ENCODE measurements around the gene SUMF1. TPM values are rescaled to one million over a fixed set of nuclear protein-coding genes. Genes with fewer than 3 reads are reported as not detected.
A peak's percentile ranks its signal among the peaks of the same experiment; 100 is the strongest.

Gene SUMF1
- total and polyA plus RNA-seq, 2 of the 4 experiments (the other 2 are of a cell fraction), result 26.3 to 38.4 TPM

DNA sequence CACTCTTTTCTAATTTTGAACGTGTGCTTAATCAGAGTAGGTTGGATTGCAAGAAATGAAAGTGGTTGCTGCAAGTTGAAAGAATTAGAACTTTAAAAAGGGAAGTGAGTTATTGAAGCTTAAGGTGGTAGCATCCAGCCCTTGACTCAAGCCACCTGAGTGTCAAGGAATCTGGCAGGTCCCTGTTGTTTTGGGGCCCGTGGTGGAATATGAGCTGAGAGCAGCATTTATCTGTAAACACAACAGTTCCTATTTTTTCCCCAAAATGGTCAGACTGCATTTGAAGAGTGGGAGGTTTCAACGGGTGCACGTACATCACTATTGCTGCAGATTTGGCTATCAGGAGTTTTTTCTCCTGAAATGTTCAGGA, 27.8 kb upstream of the SUMF1 start:
- DNase-seq, result no peak
- no peak overlapping the region for H3K14ac ChIP-seq (replicated peaks; ENCODE audit: low read depth, low read length)
- ChIA-PET CTCF (no interaction called here), POLR2A (ENCODE audit: unreplicated experiment) (no interaction called here)
- no peaks in the 10 kb centered on the region for H3K36me3 ChIP-seq (ENCODE audit: control insufficient read depth, insufficient read depth, low read length)
- intact Hi-C loops (cut with micrococcal nuclease), result loop anchor here (1.0 to 5.0 kb wide), 2 partner anchors 144 to 188 kb away; no protein-coding TSS in a partner anchor
- H2BK120ac ChIP-seq (ENCODE audit: low read depth, low read length), result no peak overlapping the region
- H4K91ac ChIP-seq (ENCODE audit: insufficient read depth, low read depth, low read length), result no peak overlapping the region
- H3K4me1 ChIP-seq (ENCODE audit: control insufficient read depth, insufficient read depth, low read length), result no peaks in the 10 kb centered on the region; the same call in 1 of the 2 replicates
- H4K8ac ChIP-seq (ENCODE audit: low read depth in 2 of 2, low read length in 2 of 2), result no peak overlapping the region
- no peak overlapping the region for H2BK5ac ChIP-seq (ENCODE audit: low read depth, low read length, poor library complexity, severe bottlenecking)
- WGBS, 2 experiments (ENCODE audit: extremely low coverage in 2 of 2, insufficient read length in 1 of 2), result no CpG with 5 or more reads among the region's 4 CpGs
- TF ChIP-seq MAFK (IDR thresholded peaks at IDR 0.05; ENCODE audit: low read depth, low read length), result no peak
- TF ChIP-seq, protein P1, sequence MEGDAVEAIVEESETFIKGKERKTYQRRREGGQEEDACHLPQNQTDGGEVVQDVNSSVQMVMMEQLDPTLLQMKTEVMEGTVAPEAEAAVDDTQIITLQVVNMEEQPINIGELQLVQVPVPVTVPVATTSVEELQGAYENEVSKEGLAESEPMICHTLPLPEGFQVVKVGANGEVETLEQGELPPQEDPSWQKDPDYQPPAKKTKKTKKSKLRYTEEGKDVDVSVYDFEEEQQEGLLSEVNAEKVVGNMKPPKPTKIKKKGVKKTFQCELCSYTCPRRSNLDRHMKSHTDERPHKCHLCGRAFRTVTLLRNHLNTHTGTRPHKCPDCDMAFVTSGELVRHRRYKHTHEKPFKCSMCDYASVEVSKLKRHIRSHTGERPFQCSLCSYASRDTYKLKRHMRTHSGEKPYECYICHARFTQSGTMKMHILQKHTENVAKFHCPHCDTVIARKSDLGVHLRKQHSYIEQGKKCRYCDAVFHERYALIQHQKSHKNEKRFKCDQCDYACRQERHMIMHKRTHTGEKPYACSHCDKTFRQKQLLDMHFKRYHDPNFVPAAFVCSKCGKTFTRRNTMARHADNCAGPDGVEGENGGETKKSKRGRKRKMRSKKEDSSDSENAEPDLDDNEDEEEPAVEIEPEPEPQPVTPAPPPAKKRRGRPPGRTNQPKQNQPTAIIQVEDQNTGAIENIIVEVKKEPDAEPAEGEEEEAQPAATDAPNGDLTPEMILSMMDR (conservative IDR thresholded peaks at IDR 0.05; ENCODE audit: low read depth, low read length), result no peak
- no peak for TF ChIP-seq POLR2A (IDR thresholded peaks at IDR 0.05; ENCODE audit: low read depth, low read length)
- TF ChIP-seq CHD1 (IDR thresholded peaks at IDR 0.05; ENCODE audit: low read depth, low read length), result no peak
- TF ChIP-seq, protein P2, sequence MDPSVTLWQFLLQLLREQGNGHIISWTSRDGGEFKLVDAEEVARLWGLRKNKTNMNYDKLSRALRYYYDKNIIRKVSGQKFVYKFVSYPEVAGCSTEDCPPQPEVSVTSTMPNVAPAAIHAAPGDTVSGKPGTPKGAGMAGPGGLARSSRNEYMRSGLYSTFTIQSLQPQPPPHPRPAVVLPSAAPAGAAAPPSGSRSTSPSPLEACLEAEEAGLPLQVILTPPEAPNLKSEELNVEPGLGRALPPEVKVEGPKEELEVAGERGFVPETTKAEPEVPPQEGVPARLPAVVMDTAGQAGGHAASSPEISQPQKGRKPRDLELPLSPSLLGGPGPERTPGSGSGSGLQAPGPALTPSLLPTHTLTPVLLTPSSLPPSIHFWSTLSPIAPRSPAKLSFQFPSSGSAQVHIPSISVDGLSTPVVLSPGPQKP (IDR thresholded peaks at IDR 0.05; ENCODE audit: borderline replicate concordance, low read depth, low read length), result no peak
- TF ChIP-seq RAD21 (IDR thresholded peaks at IDR 0.05; ENCODE audit: low read length), result no peak
- no peak for TF ChIP-seq CEBPB (IDR thresholded peaks at IDR 0.05; ENCODE audit: low read depth, low read length)
- TF ChIP-seq MXI1 (IDR thresholded peaks at IDR 0.05; ENCODE audit: borderline replicate concordance, low read depth, low read length), result no peak
- no peak for TF ChIP-seq RCOR1 (IDR thresholded peaks at IDR 0.05; ENCODE audit: insufficient replicate concordance, low read length)
- TF ChIP-seq, protein P3, sequence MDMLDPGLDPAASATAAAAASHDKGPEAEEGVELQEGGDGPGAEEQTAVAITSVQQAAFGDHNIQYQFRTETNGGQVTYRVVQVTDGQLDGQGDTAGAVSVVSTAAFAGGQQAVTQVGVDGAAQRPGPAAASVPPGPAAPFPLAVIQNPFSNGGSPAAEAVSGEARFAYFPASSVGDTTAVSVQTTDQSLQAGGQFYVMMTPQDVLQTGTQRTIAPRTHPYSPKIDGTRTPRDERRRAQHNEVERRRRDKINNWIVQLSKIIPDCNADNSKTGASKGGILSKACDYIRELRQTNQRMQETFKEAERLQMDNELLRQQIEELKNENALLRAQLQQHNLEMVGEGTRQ (IDR thresholded peaks at IDR 0.05; ENCODE audit: low read depth, low read length), result no peak
- no peak overlapping the region for H3K9ac ChIP-seq (ENCODE audit: low read depth, low read length)
- H3K27me3 ChIP-seq (ENCODE audit: control insufficient read depth, insufficient read depth, low read length), result no peaks in the 10 kb centered on the region
- H3K4me2 ChIP-seq (ENCODE audit: low read depth, low read length), result peak overlapping the region; percentile 91
- no peak overlapping the region for H2BK15ac ChIP-seq (ENCODE audit: low read depth, low read length)
- H3K79me1 ChIP-seq (ENCODE audit: low read depth in 1 of 2, low read length in 2 of 2), result no peaks in the 10 kb centered on the region
- in situ Hi-C loops (cut with MboI; ENCODE audit: low sequenced_read_pairs), result no loop called here
- peak overlapping the region; percentile 62 for H3K4me3 ChIP-seq (ENCODE audit: insufficient read depth, low read depth, low read length)
- no peak overlapping the region for H3K23ac ChIP-seq (ENCODE audit: low read depth, low read length)
- H3K56ac ChIP-seq (ENCODE audit: extremely low read depth, insufficient read depth, low read length), result no peak overlapping the region
- H3K9me1 ChIP-seq (ENCODE audit: insufficient read depth, low read length), result no peaks in the 10 kb centered on the region; the same call in 1 of the 2 replicates
- no peak overlapping the region for H2AFZ ChIP-seq (replicated peaks; ENCODE audit: low read length, poor library complexity)
- H2BK20ac ChIP-seq (ENCODE audit: low read depth, low read length), result no peak overlapping the region
- BruUV-seq (replicated peaks), result no TSS peak
- no peak overlapping the region for H2AK5ac ChIP-seq (ENCODE audit: low read depth, low read length)
- H3K18ac ChIP-seq (ENCODE audit: low read depth, low read length), result no peak overlapping the region
- no peak overlapping the region for H3K27ac ChIP-seq (ENCODE audit: insufficient read depth, low read length)
- dilution Hi-C loops (cut with HindIII; ENCODE audit: low sequenced_read_pairs, unreplicated experiment), result no loop called here
- H3K9me3 ChIP-seq (ENCODE audit: control insufficient read depth, insufficient read depth, low read length), result no peaks in the 10 kb centered on the region
- H4K5ac ChIP-seq (ENCODE audit: low read depth, low read length), result no peak overlapping the region
- no peak overlapping the region for H2AK9ac ChIP-seq (replicated peaks; ENCODE audit: low read depth, low read length, poor library complexity)
- no peak for ATAC-seq (ENCODE audit: low read depth)
- no peak overlapping the region for H3K4ac ChIP-seq (ENCODE audit: low read depth, low read length)
- no peaks in the 10 kb centered on the region for H4K20me1 ChIP-seq (ENCODE audit: insufficient read depth, low read length)
